ENCODE data around the gene GHR.

The GHR gene

DNA sequence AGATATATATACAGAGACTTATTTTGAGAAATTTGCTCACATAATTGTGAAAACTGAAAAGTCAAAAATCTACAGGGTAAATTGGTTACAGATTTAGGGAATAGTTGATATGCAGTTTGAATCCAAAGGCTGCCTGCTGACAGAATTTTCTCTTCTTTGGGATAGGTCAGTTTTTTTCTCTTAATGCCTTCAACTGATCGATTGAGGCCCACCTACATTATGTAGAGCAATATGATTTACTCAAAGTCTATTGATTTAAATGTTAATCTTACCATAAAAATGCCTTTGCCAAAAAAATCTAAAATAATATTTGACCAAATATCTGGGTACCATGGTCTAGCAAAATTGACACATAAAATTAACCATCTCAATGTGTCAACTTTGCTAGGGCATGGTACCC lies 3.9 kb upstream of the GHR start:
- in situ Hi-C loops (cut with MboI; ENCODE audit: low pct_unique_long_range_greater_than_20kb, low sequenced_read_pairs, unreplicated experiment) = no loop called here
- TF ChIP-seq, protein P1, sequence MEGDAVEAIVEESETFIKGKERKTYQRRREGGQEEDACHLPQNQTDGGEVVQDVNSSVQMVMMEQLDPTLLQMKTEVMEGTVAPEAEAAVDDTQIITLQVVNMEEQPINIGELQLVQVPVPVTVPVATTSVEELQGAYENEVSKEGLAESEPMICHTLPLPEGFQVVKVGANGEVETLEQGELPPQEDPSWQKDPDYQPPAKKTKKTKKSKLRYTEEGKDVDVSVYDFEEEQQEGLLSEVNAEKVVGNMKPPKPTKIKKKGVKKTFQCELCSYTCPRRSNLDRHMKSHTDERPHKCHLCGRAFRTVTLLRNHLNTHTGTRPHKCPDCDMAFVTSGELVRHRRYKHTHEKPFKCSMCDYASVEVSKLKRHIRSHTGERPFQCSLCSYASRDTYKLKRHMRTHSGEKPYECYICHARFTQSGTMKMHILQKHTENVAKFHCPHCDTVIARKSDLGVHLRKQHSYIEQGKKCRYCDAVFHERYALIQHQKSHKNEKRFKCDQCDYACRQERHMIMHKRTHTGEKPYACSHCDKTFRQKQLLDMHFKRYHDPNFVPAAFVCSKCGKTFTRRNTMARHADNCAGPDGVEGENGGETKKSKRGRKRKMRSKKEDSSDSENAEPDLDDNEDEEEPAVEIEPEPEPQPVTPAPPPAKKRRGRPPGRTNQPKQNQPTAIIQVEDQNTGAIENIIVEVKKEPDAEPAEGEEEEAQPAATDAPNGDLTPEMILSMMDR (IDR thresholded peaks at IDR 0.05; ENCODE audit: extremely low read depth, insufficient read depth, missing control alignments) = no peak

DNA sequence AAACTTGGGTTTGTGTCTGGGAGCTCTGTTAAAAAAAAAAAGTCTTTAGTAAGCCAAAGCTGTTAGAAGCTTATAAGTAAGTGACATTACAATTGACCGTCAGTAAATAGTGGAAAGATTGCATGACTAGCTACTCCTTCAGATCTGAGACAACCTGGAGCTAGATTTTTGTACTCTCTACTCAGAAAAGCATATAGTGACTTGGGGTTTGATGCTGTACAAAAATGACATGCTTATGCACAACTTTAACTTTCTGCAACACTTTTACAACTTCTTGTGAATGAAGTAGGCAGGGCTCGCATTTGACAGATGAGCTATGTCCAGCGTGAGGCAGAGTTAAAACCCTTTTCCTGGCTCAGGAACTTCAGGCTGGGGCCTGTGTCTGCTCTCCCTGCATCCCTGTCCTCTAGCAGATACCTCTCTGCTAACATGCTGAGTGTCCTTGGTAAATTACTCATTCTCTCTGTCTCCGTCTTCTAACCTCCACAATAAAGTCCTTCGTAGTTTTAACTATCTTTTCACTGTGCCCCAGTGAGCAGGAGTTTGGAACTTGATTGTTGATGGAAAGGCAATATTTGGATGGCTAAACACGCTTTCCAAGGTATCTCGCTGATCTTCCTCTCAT lies 471 bp upstream of the GHR start:
- no peak for DNase-seq (ENCODE audit: low spot score)
- TF ChIP-seq, protein P1 (IDR thresholded peaks at IDR 0.05; ENCODE audit: extremely low read depth, insufficient read depth, missing control alignments) = no peak
- in situ Hi-C loops (cut with MboI; ENCODE audit: low pct_unique_long_range_greater_than_20kb, low sequenced_read_pairs, unreplicated experiment) = no loop called here

More for the DNA sequence above, 3.9 kb upstream of the GHR start:
- no peak for DNase-seq (ENCODE audit: low spot score)

DNA sequence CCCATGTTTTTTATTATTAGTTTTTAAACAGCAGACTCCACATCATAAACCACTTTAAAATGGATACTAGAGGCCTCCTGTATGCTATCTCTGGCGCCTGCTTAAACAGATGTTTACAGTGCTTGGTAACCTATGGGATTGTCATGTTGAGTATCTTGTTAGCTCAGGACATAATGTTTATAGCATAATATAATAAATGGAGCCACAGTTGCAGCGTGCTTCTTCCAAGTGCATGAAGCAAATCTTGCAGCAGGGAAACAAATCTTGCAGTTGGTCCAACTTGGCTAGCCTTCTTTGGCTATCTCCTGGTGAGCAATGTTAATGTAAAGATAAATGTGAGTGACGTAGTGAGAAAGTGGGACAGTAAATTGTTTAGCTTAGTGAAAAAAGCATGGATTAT lies 2.8 kb downstream of the GHR start:
- no peak for DNase-seq (ENCODE audit: low spot score)
- in situ Hi-C loops (cut with MboI; ENCODE audit: low pct_unique_long_range_greater_than_20kb, low sequenced_read_pairs, unreplicated experiment) = no loop called here
- TF ChIP-seq, protein P1 (IDR thresholded peaks at IDR 0.05; ENCODE audit: extremely low read depth, insufficient read depth, missing control alignments) = no peak

DNA sequence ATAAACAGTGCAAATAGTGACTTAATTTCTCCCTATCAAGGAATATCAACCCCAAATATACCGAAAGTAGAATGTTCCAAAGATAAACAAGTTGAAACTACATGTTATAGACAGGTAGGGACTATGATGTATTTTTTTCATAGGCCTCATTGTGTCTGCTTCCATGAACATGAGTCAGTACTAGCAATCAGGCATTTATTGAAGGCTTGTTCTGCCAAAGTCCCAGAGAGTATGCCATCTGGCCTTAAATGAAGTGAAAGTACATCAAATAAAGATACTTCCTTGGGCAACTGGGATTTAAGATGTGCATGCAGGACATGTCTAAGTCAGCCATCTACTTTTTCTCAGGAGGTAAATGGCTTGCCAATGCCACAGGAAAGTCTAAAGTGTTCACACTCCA lies 6.5 kb downstream of the GHR start:
- in situ Hi-C loops (cut with MboI; ENCODE audit: low pct_unique_long_range_greater_than_20kb, low sequenced_read_pairs, unreplicated experiment) = no loop called here
- DNase-seq (ENCODE audit: low spot score) = no peak
- TF ChIP-seq, protein P1 (IDR thresholded peaks at IDR 0.05; ENCODE audit: extremely low read depth, insufficient read depth, missing control alignments) = no peak

DNA sequence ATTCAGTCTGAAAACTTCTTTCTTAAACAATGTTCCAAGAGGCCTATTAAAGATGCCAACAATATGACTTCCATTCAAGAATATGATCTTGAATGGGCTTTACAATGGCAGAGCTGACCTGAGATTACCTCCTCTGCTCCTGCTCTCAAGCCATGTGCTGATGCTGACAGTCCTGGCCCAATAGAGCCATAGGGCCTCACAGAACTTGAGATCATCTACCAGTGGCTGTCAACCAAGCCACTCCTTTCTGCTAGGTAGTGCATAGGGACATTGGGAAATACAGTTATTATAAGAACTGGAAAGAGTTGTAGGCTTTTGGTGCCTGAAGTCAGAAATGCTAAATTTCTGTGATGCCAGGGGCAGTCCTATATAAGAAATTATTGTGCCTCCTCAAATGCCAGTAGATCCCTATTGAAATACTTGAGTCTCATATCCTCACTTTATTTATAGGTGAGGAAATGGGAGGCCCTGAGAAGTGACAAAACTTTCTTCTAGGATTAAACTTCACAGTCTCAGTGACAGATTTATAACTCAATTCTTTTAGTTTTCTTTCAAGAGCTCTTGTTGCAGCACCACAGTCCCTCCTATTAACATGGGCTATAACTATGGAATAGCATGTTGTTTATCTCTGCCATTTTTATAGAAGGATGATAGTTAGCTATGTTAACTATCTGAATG lies 10.9 kb downstream of the GHR start:
- TF ChIP-seq, protein P1 (IDR thresholded peaks at IDR 0.05; ENCODE audit: extremely low read depth, insufficient read depth, missing control alignments) = no peak
- DNase-seq (ENCODE audit: low spot score) = no peak
- in situ Hi-C loops (cut with MboI; ENCODE audit: low pct_unique_long_range_greater_than_20kb, low sequenced_read_pairs, unreplicated experiment) = no loop called here

DNA sequence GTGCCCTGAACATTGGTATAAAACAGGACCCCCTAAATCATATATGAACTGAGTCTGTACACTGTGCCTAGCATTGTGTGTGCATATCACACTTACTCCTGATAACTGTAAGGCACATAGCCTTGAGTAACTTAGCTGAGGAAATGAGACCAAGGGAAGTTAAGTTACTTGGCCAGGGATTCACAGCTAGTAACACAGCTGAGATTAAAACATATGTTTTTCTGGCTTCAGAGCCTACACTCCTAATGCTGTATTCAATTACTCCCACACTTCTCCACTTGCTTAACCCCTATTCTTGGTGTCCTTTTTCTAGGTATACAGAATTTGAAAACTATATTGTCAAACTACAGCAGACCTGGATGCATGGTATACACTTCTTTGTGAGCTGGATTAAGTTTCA lies 12.8 kb downstream of the GHR start:
- in situ Hi-C loops (cut with MboI; ENCODE audit: low pct_unique_long_range_greater_than_20kb, low sequenced_read_pairs, unreplicated experiment) = no loop called here
- TF ChIP-seq, protein P1 (IDR thresholded peaks at IDR 0.05; ENCODE audit: extremely low read depth, insufficient read depth, missing control alignments) = no peak
- DNase-seq (ENCODE audit: low spot score) = no peak

Measured in GM13977 (cell line).